Kidney (tissue), 14 donors: ENCODE data around the gene HOMER3. TPM values are rescaled to one million over a fixed set of nuclear protein-coding genes. Genes with fewer than 3 reads are reported as not detected.
A peak's percentile ranks its signal among the peaks of the same experiment; 100 is the strongest.

Experiments
- DNase-seq, 5 donors: peaks; one replicate each; pipeline ENCODE4 v3.0.0-alpha.2; 2013 to 2020
- FAIRE-seq: peaks from 2 replicates; lab custom pipeline; 2012; peaks lifted over from hg19 to GRCh38; lab: Jason Lieb, UNC
- H3K27ac ChIP-seq, 2 donors: one replicate each; pipeline ENCODE4 v1.7.0; 2013; ENCODE audit warnings: low read depth in 2 of 2, low read length in 2 of 2, inconsistent platforms in 1 of 2
- H3K27me3 ChIP-seq: one replicate; pipeline ENCODE4 v1.7.1; 2013; ENCODE audit warnings: low read length, inconsistent platforms; ENCODE audit not compliant: control insufficient read depth, insufficient read depth
- H3K36me3 ChIP-seq, 3 donors: one replicate each; pipeline versions ENCODE4 v1.7.0 to v1.7.1; 2013; ENCODE audit warnings: low read length in 3 of 3, control low read depth in 1 of 3, inconsistent platforms in 1 of 3; ENCODE audit not compliant: insufficient read depth in 3 of 3, control insufficient read depth in 2 of 3
- H3K4me1 ChIP-seq, 3 donors: one replicate each; pipeline versions ENCODE4 v1.7.0 to v1.7.1; 2013; ENCODE audit warnings: low read length in 3 of 3, inconsistent platforms in 1 of 3, low read depth in 1 of 3; ENCODE audit not compliant: control insufficient read depth in 2 of 3, insufficient read depth in 2 of 3
- H3K4me3 ChIP-seq, 3 donors: one replicate each; pipeline versions ENCODE4 v1.7.0 to v1.8.1; 2013; ENCODE audit warnings: low read length in 3 of 3, control low read depth in 1 of 3, inconsistent platforms in 1 of 3
- H3K9ac ChIP-seq, 3 donors: one replicate each; pipeline versions ENCODE4 v1.7.0 to v1.7.1; 2013; ENCODE audit warnings: low read length in 3 of 3, control low read depth in 1 of 3, inconsistent platforms in 1 of 3
- H3K9me3 ChIP-seq, 3 donors: one replicate each; pipeline versions ENCODE4 v1.7.0 to v1.7.1; 2013; ENCODE audit warnings: low read length in 3 of 3, control low read depth in 1 of 3, inconsistent platforms in 1 of 3; ENCODE audit not compliant: control insufficient read depth in 2 of 3, insufficient read depth in 1 of 3
- intact Hi-C: fragments of 100-400 bp; cut with DNase I; formaldehyde crosslinking; loops from one replicate; pipeline ENCODE4 v1.11.1; 2022
- polyA plus RNA-seq: library from polyadenylated mRNA; stranded (reverse); fragments of 350-450 nt; fragmentation: Illumina TruSeq; extraction: RNeasy Lipid Tissue Mini Kit (QIAGEN cat#74804); gene quantifications from one replicate; pipeline ENCODE4 v1.2.3, GENCODE V29; 2014; ENCODE audit warnings: low read depth, low replicate concordance; ENCODE audit not compliant: insufficient read depth
- total RNA-seq: library from RNA; stranded (reverse); fragmentation: NEBNext Ultra II Directional; extraction: Animal tissue kit (Norgen Biotek cat#: 25700); gene quantifications from one replicate; pipeline ENCODE4 v1.2.1, GENCODE V29; 2021
- TF ChIP-seq, protein P1 (sequence below): IDR thresholded peaks from 3 replicates; pipeline ENCODE4 v1.5.1; 2012; ENCODE audit warnings: mild to moderate bottlenecking, moderate library complexity, borderline replicate concordance; ENCODE audit not compliant: insufficient read depth; ENCODE audit errors: extremely low read depth
- donor health status: control.
- donor health status: control.
- donor health status: control.
- donor health status: control.
- donor health status: control.
- donor health status: DM: yes; HTN: yes; CAD: no.
- donor health status: Normal renal cell carcinoma (clear cell type).

The HOMER3 gene
- total and polyA plus RNA-seq, 2 donors from 2014 or later: 34.3 to 53.1 TPM

DNA sequence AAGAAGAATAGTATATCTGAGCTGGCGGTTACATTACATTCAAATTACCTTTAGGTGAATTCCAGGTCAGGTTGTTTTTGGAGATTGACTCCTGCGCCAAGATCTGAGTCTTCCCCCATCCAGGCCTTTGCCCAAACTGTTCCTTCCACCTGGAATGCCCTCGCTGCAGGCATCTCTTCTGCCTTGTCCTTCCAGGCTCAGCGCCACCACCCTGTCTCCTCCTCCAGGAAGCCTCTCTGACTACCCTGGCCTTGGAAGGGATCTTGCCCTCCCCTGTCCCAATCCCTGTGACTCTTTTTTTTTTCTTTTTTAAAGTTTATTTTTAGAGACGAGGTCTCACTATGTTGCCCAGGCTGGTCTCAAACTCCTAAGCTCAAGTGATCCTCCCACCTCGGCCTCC, 1.7 kb upstream of the HOMER3 start:
- H3K4me3 ChIP-seq: no peak overlapping the region
- H3K9me3 ChIP-seq: no peaks in the 10 kb centered on the region
- no peak overlapping the region for H3K9ac ChIP-seq
- DNase-seq (no peak), FAIRE-seq (no peak)
- intact Hi-C loops: no loop called here
- no peaks in the 10 kb centered on the region for H3K27me3 ChIP-seq
- H3K4me1 ChIP-seq: peaks cover 0 to 4% (median 3%) of the 10 kb centered on the region in 3 donors
- H3K36me3 ChIP-seq: no peaks in the 10 kb centered on the region
- H3K27ac ChIP-seq: no peak overlapping the region
- TF ChIP-seq, protein P1, sequence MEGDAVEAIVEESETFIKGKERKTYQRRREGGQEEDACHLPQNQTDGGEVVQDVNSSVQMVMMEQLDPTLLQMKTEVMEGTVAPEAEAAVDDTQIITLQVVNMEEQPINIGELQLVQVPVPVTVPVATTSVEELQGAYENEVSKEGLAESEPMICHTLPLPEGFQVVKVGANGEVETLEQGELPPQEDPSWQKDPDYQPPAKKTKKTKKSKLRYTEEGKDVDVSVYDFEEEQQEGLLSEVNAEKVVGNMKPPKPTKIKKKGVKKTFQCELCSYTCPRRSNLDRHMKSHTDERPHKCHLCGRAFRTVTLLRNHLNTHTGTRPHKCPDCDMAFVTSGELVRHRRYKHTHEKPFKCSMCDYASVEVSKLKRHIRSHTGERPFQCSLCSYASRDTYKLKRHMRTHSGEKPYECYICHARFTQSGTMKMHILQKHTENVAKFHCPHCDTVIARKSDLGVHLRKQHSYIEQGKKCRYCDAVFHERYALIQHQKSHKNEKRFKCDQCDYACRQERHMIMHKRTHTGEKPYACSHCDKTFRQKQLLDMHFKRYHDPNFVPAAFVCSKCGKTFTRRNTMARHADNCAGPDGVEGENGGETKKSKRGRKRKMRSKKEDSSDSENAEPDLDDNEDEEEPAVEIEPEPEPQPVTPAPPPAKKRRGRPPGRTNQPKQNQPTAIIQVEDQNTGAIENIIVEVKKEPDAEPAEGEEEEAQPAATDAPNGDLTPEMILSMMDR: no peak

DNA sequence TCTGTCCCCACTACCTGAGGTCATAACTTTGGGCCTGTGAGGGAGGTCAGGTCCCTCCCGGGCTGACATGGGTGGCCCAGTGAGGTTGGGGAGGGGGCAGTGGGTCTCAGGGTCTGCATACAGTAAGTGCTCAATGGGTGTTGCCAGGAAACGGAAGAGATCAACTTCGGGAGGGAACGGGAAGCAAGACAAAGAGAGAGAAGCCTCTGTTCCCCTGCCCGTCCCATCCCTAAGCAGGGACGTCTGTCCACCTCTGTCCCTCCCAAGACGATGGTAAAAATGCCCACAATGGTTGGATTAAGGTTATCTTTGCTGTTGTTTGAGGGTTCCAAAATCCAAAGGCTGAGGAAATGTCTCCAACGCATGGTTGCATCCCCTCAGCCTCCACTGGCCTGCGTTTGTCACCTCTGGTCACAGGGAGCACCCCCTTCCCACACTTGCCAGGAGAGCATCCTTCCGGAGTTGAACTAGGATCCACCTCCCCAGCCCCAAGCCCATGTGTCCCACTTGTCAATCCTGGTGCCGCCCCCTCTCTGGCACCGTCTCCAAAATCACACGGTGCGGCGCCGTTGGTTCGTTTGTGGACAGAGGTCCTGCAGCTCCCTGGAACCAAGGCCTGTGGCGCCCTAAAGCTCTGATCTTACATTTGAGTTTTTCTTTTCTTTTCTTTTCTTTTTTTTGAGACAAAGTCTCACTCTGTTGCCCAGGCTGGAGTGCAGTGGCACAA, 774 bp upstream of the HOMER3 start:
- no peak overlapping the region for H3K9ac ChIP-seq
- H3K27me3 ChIP-seq: no peaks in the 10 kb centered on the region
- peaks cover 0 to 4% (median 3%) of the 10 kb centered on the region in 3 donors for H3K4me1 ChIP-seq
- peak in 1 of 5 donors; percentile 32 for DNase-seq
- FAIRE-seq: no peak
- peak overlapping the region in 1 of 3 donors; percentile 28 for H3K4me3 ChIP-seq
- no peaks in the 10 kb centered on the region for H3K9me3 ChIP-seq
- TF ChIP-seq, protein P1: no peak
- no peak overlapping the region for H3K27ac ChIP-seq
- no peaks in the 10 kb centered on the region for H3K36me3 ChIP-seq
- intact Hi-C loops: no loop called here

DNA sequence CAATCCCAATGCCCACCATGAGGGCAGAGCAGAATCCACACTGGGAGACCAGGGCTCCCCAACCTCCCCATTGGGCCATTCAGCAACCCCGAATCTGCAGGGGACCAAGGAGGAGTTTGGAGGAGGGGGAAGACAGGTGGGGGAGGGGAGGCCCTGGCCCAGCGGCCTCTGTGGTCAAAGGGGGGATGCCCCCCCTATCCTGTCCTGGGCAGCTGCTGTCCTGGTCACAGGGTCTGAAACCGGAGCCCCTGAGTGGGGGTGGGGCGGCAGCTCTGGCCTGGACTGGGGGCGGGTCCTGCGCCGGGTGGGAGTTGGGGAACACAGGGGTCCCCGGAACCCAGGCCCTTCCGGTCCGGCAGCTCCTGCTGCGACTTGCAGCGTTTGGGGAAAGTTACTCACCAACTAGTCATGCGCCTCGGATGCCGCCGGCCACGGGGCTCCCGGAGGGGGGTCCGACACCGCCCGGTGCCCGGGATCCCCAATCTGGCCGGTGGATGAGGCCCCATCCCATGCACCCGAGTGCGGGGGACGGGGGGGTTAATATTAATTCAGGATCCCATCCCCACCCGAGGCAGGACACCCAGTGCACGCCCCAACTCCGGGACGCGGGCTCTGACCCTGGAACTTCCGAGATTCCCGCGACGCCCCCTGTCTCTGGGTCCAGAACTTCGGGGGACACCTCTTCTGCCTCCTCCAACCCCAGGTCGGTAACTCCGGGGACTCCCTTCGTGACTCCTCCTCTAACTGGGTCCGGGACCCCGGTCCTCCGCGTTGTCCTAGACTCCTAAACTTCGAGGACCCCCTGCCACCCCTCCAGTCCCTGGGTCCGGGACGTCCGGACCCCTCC, 872 bp downstream of the HOMER3 start:
- H3K4me1 ChIP-seq: peaks cover 0 to 4% (median 3%) of the 10 kb centered on the region in 3 donors
- peak overlapping the region in 2 of 3 donors; percentile 67 to 69 for H3K9ac ChIP-seq
- DNase-seq (peak; percentile 80 to 92 (median 87)), FAIRE-seq (no peak)
- no peaks in the 10 kb centered on the region for H3K27me3 ChIP-seq
- TF ChIP-seq, protein P1: no peak
- H3K9me3 ChIP-seq: no peaks in the 10 kb centered on the region
- no peaks in the 10 kb centered on the region for H3K36me3 ChIP-seq
- H3K4me3 ChIP-seq: peak overlapping the region; percentile 51 to 69 (median 56)
- H3K27ac ChIP-seq: peak overlapping the region; percentile 32
- intact Hi-C loops: no loop called here
